Measurements from ENCODE around the gene VGLL1. TPM values are rescaled to one million over a fixed set of nuclear protein-coding genes. Genes with fewer than 3 reads are reported as not detected.
A peak's percentile ranks its signal among the peaks of the same experiment; 100 is the strongest.

VGLL1 gene
- total RNA-seq, 1 experiment from 2014 or later: not detected

DNA sequence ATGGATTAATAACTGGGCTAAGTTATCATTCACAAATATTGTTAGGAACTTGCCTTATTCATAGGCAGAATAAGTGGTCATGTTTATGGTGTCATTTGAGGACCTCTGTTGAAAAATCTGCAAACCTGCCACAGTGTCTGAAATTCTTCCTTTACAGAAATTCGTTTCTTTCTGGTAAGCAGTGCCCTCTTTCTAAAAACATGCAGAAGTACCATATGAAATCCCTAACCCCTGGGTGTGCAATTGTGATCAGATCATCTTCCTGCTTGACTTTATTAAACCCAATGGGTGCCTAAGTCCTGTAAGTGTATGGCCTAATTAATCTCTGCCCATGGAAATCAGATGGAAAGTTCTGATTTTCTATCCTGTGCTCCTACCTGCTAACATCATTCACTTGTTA is 39.0 kb upstream of the VGLL1 start:
- TF ChIP-seq, protein P1, sequence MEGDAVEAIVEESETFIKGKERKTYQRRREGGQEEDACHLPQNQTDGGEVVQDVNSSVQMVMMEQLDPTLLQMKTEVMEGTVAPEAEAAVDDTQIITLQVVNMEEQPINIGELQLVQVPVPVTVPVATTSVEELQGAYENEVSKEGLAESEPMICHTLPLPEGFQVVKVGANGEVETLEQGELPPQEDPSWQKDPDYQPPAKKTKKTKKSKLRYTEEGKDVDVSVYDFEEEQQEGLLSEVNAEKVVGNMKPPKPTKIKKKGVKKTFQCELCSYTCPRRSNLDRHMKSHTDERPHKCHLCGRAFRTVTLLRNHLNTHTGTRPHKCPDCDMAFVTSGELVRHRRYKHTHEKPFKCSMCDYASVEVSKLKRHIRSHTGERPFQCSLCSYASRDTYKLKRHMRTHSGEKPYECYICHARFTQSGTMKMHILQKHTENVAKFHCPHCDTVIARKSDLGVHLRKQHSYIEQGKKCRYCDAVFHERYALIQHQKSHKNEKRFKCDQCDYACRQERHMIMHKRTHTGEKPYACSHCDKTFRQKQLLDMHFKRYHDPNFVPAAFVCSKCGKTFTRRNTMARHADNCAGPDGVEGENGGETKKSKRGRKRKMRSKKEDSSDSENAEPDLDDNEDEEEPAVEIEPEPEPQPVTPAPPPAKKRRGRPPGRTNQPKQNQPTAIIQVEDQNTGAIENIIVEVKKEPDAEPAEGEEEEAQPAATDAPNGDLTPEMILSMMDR (IDR thresholded peaks at IDR 0.05; ENCODE audit: unreplicated experiment): no peak
- intact Hi-C loops (cut with micrococcal nuclease): loop anchor here (10.0 kb wide), 2 partner anchors 202 to 468 kb away; no protein-coding TSS in a partner anchor
- ChIA-PET POLR2A (no interaction called here), CTCF (no interaction called here)
- Mint-ChIP-seq H3K4me1 (ENCODE audit: insufficient read depth, unreplicated experiment) (peaks cover 5% of the 10 kb centered on the region), H3K9me3 (ENCODE audit: unreplicated experiment) (no peaks in the 10 kb centered on the region), H3K27ac (ENCODE audit: low read depth, unreplicated experiment) (no peak overlapping the region), H3K36me3 (ENCODE audit: insufficient read depth, unreplicated experiment) (no peaks in the 10 kb centered on the region), H3K4me3 (ENCODE audit: unreplicated experiment) (no peak overlapping the region), H3K27me3 (ENCODE audit: insufficient read depth, unreplicated experiment) (peaks cover 51% of the 10 kb centered on the region)
- no TSS peak for BruUV-seq (replicated peaks)
- no peak for DNase-seq (ENCODE audit: unreplicated experiment)

DNA sequence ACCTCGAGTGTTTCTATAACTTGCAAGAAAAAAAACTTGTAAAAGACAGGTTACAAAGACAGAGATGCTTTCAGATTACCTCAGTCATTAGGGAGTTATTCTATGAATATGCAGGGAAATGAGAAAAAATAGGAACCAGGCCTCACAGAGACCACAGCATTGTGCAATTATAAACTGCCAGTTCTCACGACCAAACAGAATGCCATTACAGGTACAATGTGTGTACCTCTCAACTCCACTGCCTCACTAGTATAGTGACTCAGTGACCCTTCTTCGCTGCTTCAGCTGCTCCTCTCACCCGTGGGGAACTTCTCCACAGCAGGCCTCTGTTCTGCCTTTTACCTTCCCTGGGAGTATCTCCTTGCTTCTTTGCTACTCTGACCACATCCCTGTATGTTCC is 37.0 kb upstream of the VGLL1 start:
- BruUV-seq (replicated peaks): no TSS peak

DNA sequence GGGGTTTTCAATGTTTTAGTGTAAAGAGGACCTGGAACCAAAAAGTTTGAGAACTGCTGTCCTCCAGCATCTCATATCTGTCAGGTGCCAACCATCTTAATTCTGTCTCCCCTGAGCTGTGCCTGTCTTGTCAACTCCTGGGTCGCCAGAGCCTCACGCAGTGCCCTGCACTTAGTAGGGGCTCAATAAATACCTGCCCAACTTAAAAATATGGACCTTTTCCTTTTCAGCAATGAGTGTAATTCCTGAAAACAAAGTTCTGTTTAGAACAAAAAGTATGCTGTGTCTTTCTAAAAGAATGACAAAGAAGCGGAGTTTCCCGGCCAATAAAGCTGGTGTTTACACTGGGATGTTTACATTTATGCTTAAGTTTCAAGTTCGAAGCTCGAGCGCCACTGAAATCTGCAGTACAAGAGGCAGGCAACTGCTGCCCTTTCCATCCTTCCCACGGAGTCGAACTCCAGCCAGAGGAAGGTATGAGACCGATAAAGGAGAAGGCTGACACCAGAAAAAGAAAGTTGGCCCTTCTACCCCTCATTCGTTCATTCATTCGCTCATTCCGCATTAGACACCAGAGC is 35.7 kb upstream of the VGLL1 start:
- Mint-ChIP-seq H3K9me3 (ENCODE audit: unreplicated experiment) (no peaks in the 10 kb centered on the region), H3K27ac (ENCODE audit: low read depth, unreplicated experiment) (peak overlapping the region; percentile 89), H3K36me3 (ENCODE audit: insufficient read depth, unreplicated experiment) (peaks cover 4% of the 10 kb centered on the region), H3K4me1 (ENCODE audit: insufficient read depth, unreplicated experiment) (no peaks in the 10 kb centered on the region), H3K4me3 (ENCODE audit: unreplicated experiment) (peak overlapping the region; percentile 81), H3K27me3 (ENCODE audit: insufficient read depth, unreplicated experiment) (peaks cover 22% of the 10 kb centered on the region)
- TF ChIP-seq, protein P1 (IDR thresholded peaks at IDR 0.05; ENCODE audit: unreplicated experiment): no peak
- BruUV-seq (replicated peaks): TSS peak; percentile 92
- POLR2A ChIA-PET: interaction anchor here (1.1 to 1.2 kb wide), 2 partner anchors 11 to 293 kb away, joined by 3 read pairs; no protein-coding TSS in a partner anchor
- DNase-seq (ENCODE audit: unreplicated experiment): no peak
- CTCF ChIA-PET: interaction anchor here (0.6 kb wide), 1 partner anchor 870 kb away, joined by 3 read pairs; no protein-coding TSS in a partner anchor
- intact Hi-C loops (cut with micrococcal nuclease): loop anchor here (2.0 to 10.0 kb wide), 3 partner anchors 199 to 471 kb away; no protein-coding TSS in a partner anchor

More for the DNA sequence above, 37.0 kb upstream of the VGLL1 start:
- POLR2A ChIA-PET: interaction anchor here (0.5 kb wide), 1 partner anchor 13 kb away, joined by 3 read pairs; no protein-coding TSS in a partner anchor
- H3K9me3 Mint-ChIP-seq (ENCODE audit: unreplicated experiment): no peaks in the 10 kb centered on the region
- CTCF ChIA-PET: no interaction called here
- no peak overlapping the region for H3K27ac Mint-ChIP-seq (ENCODE audit: low read depth, unreplicated experiment)
- H3K4me3 Mint-ChIP-seq (ENCODE audit: unreplicated experiment): no peak overlapping the region
- TF ChIP-seq, protein P1 (IDR thresholded peaks at IDR 0.05; ENCODE audit: unreplicated experiment): no peak
- H3K36me3 Mint-ChIP-seq (ENCODE audit: insufficient read depth, unreplicated experiment): no peaks in the 10 kb centered on the region
- no peak for DNase-seq (ENCODE audit: unreplicated experiment)
- peaks cover 31% of the 10 kb centered on the region for H3K27me3 Mint-ChIP-seq (ENCODE audit: insufficient read depth, unreplicated experiment)
- H3K4me1 Mint-ChIP-seq (ENCODE audit: insufficient read depth, unreplicated experiment): no peaks in the 10 kb centered on the region
- intact Hi-C loops (cut with micrococcal nuclease): loop anchor here (10.0 kb wide), 2 partner anchors 200 to 470 kb away; no protein-coding TSS in a partner anchor

- CTCF ChIA-PET: interaction anchor here (0.6 kb wide), 1 partner anchor 871 kb away, joined by 3 read pairs; no protein-coding TSS in a partner anchor
- Mint-ChIP-seq H3K4me1 (ENCODE audit: insufficient read depth, unreplicated experiment) (no peaks in the 10 kb centered on the region), H3K27me3 (ENCODE audit: insufficient read depth, unreplicated experiment) (peaks cover 22% of the 10 kb centered on the region), H3K36me3 (ENCODE audit: insufficient read depth, unreplicated experiment) (peaks cover 11% of the 10 kb centered on the region), H3K4me3 (ENCODE audit: unreplicated experiment) (peak overlapping the region; percentile 81), H3K27ac (ENCODE audit: low read depth, unreplicated experiment) (peak overlapping the region; percentile 89), H3K9me3 (ENCODE audit: unreplicated experiment) (no peaks in the 10 kb centered on the region)
- BruUV-seq (replicated peaks): no TSS peak
- TF ChIP-seq, protein P1 (IDR thresholded peaks at IDR 0.05; ENCODE audit: unreplicated experiment): no peak
- peak; percentile 87 for DNase-seq (ENCODE audit: unreplicated experiment)
- POLR2A ChIA-PET: interaction anchor here (1.0 to 1.2 kb wide), 3 partner anchors 12 to 294 kb away, joined by 3 to 4 read pairs (median 3); no protein-coding TSS in a partner anchor
- intact Hi-C loops (cut with micrococcal nuclease): loop anchor here (1.0 to 10.0 kb wide), 4 partner anchors 80 to 472 kb away; no protein-coding TSS in a partner anchor
Measured at GRCh38 chrX:136496764-136497555, 35.1 kb upstream of the VGLL1 start.
